H9 (cell line): ENCODE measurements around the gene SWI5. TPM values are rescaled to one million over a fixed set of nuclear protein-coding genes. Genes with fewer than 3 reads are reported as not detected.

Source experiments
- DNase-seq: peaks from one replicate; pipeline ENCODE4 v3.0.0-alpha.2; 2017
- H2AFZ ChIP-seq: one replicate; pipeline ENCODE4 v1.6.1; 2013; ENCODE audit warnings: mild to moderate bottlenecking, low read length, control low read depth, moderate library complexity
- H2AK5ac ChIP-seq: 2 replicates; pipeline ENCODE4 v1.6.1; 2013; ENCODE audit warnings: low read length, control low read depth, mixed read lengths; ENCODE audit not compliant: insufficient read length
- H2BK120ac ChIP-seq: one replicate; pipeline ENCODE4 v1.6.1; 2013; ENCODE audit warnings: low read depth, mild to moderate bottlenecking, low read length, control low read depth, inconsistent platforms; ENCODE audit not compliant: poor library complexity, severe bottlenecking
- H2BK12ac ChIP-seq: 2 replicates; pipeline ENCODE4 v1.6.1; 2013; ENCODE audit warnings: low read length, control low read depth, mixed read lengths, low read depth; ENCODE audit not compliant: insufficient read length
- H2BK15ac ChIP-seq: 2 replicates; pipeline ENCODE4 v1.6.1; 2013; ENCODE audit warnings: low read depth, low read length, control low read depth
- H2BK20ac ChIP-seq: one replicate; pipeline ENCODE4 v1.6.1; 2013; ENCODE audit warnings: low read depth, mild to moderate bottlenecking, low read length, control low read depth, inconsistent platforms; ENCODE audit not compliant: poor library complexity, severe bottlenecking
- H2BK5ac ChIP-seq: 2 replicates; pipeline ENCODE4 v1.6.1; 2013; ENCODE audit warnings: low read length, control low read depth, mixed read lengths; ENCODE audit not compliant: insufficient read length
- H3K14ac ChIP-seq: 2 replicates; pipeline ENCODE4 v1.6.1; 2013; ENCODE audit warnings: low read length, control low read depth; ENCODE audit not compliant: insufficient read depth
- H3K18ac ChIP-seq: 2 replicates; pipeline ENCODE4 v1.6.1; 2013; ENCODE audit warnings: low read depth, mild to moderate bottlenecking, mixed read lengths, low read length, control low read depth; ENCODE audit not compliant: insufficient read length
- H3K23ac ChIP-seq: 2 replicates; pipeline ENCODE4 v1.6.1; 2013; ENCODE audit warnings: low read length, control low read depth, mixed read lengths, low read depth; ENCODE audit not compliant: insufficient read length
- H3K23me2 ChIP-seq: 2 replicates; pipeline ENCODE4 v1.6.1; 2013; ENCODE audit warnings: low read depth, mild to moderate bottlenecking, mixed read lengths, low read length, control low read depth; ENCODE audit not compliant: insufficient read length, poor library complexity, severe bottlenecking
- H3K27ac ChIP-seq: 2 replicates; pipeline ENCODE4 v1.5.1; 2013; ENCODE audit warnings: low read length, control low read depth, mixed read lengths, low read depth; ENCODE audit not compliant: insufficient read length
- H3K27me3 ChIP-seq: 2 replicates; pipeline ENCODE4 v1.6.1; 2013; ENCODE audit warnings: low read length, control low read depth, inconsistent platforms; ENCODE audit not compliant: insufficient read depth
- H3K4ac ChIP-seq: 2 replicates; pipeline ENCODE4 v1.6.1; 2013; ENCODE audit warnings: low read depth, mild to moderate bottlenecking, control low read depth, inconsistent platforms, low read length, moderate library complexity
- H3K4me1 ChIP-seq: 2 replicates; pipeline ENCODE4 v1.6.1; 2013; ENCODE audit warnings: low read length, control low read depth, inconsistent platforms; ENCODE audit not compliant: insufficient read depth
- H3K4me2 ChIP-seq: 2 replicates; pipeline ENCODE4 v1.6.1; 2013; ENCODE audit warnings: low read length, control low read depth, mixed read lengths; ENCODE audit not compliant: insufficient read length, insufficient read depth
- H3K56ac ChIP-seq: 2 replicates; pipeline ENCODE4 v1.6.1; 2013; ENCODE audit warnings: low read depth, mild to moderate bottlenecking, mixed read lengths, low read length, control low read depth; ENCODE audit not compliant: insufficient read length
- H3K79me1 ChIP-seq: 2 replicates; pipeline ENCODE4 v1.6.1; 2013; ENCODE audit warnings: low read depth, mild to moderate bottlenecking, moderate library complexity, low read length, control low read depth, inconsistent platforms; ENCODE audit not compliant: insufficient read depth, poor library complexity, severe bottlenecking
- H3K79me2 ChIP-seq: 2 replicates; pipeline ENCODE4 v1.6.1; 2013; ENCODE audit warnings: low read length, control low read depth, inconsistent platforms; ENCODE audit not compliant: insufficient read depth
- H3K9ac ChIP-seq: 2 replicates; pipeline ENCODE4 v1.6.1; 2013; ENCODE audit warnings: low read length, control low read depth, mixed read lengths; ENCODE audit not compliant: insufficient read length; ENCODE audit errors: extremely low read depth
- H3K9me3 ChIP-seq: one replicate; pipeline ENCODE4 v1.6.1; 2013; ENCODE audit warnings: low read depth, low read length, inconsistent platforms; ENCODE audit not compliant: control insufficient read depth
- H3T11ph ChIP-seq: one replicate; pipeline ENCODE4 v1.6.1; 2013; ENCODE audit warnings: mild to moderate bottlenecking, low read length, control low read depth, inconsistent platforms
- H4K20me1 ChIP-seq: one replicate; pipeline ENCODE4 v1.6.1; 2013; ENCODE audit not compliant: control insufficient read depth, insufficient read length, insufficient read depth
- H4K5ac ChIP-seq: 2 replicates; pipeline ENCODE4 v1.6.1; 2013; ENCODE audit warnings: low read depth, mild to moderate bottlenecking, mixed read lengths, low read length, control low read depth; ENCODE audit not compliant: insufficient read length
- H4K8ac ChIP-seq: replicated peaks from 2 replicates; pipeline ENCODE4 v1.6.1; 2013; ENCODE audit warnings: low read length, control low read depth, mixed read lengths, low read depth; ENCODE audit not compliant: insufficient read length
- H4K91ac ChIP-seq: 2 replicates; pipeline ENCODE4 v1.6.1; 2013; ENCODE audit warnings: low read depth, mild to moderate bottlenecking, moderate library complexity, mixed read lengths, low read length, control low read depth; ENCODE audit not compliant: insufficient read length
- H3K27ac Mint-ChIP-seq, 3 experiments: 2 replicates in 2 of 3; 3 replicates in 1 of 3; pipeline ENCODE4 v1.8.0; 2020 to 2021; ENCODE audit warnings: mixed read lengths in 3 of 3, mild to moderate bottlenecking in 1 of 3, moderate library complexity in 1 of 3
- H3K27me3 Mint-ChIP-seq: 2 replicates; pipeline ENCODE4 v1.8.0; 2021; ENCODE audit warnings: low read depth, mild to moderate bottlenecking, moderate library complexity, mixed read lengths
- H3K36me3 Mint-ChIP-seq, 3 experiments: 2 replicates in 2 of 3; 3 replicates in 1 of 3; pipeline ENCODE4 v1.8.0; 2020 to 2021; ENCODE audit warnings: low read depth in 3 of 3, mixed read lengths in 3 of 3; ENCODE audit not compliant: insufficient read depth in 1 of 3
- H3K4me1 Mint-ChIP-seq, 2 experiments: 2 replicates each; pipeline ENCODE4 v1.8.0; 2020; ENCODE audit warnings: mixed read lengths in 2 of 2
- H3K4me3 Mint-ChIP-seq, 2 experiments: 2 replicates in 1 of 2; 3 replicates in 1 of 2; pipeline ENCODE4 v1.8.0; 2020 to 2021; ENCODE audit warnings: mild to moderate bottlenecking in 2 of 2, mixed read lengths in 2 of 2, moderate library complexity in 1 of 2
- H3K9me3 Mint-ChIP-seq, 2 experiments: 2 replicates in 1 of 2; 3 replicates in 1 of 2; pipeline ENCODE4 v1.8.0; 2020; ENCODE audit warnings: mild to moderate bottlenecking in 2 of 2, mixed read lengths in 2 of 2, moderate library complexity in 1 of 2
- CTCF ChIP-seq: fragments of 200-600 bp; sonication (generic); conservative IDR thresholded peaks from 3 replicates; pipeline ENCODE4 v1.8.0; 2021; ENCODE audit warnings: antibody characterized with exemption, mild to moderate bottlenecking
- WGBS: extraction: QIAGEN DNeasy Blood & Tissue Kit; methylation state at CpG from one replicate; pipeline ENCODE4 v1.1.7; 2013; ENCODE audit warnings: missing lambda C conversion rate, low lambda C conversion rate, mixed read lengths; ENCODE audit not compliant: insufficient read length; ENCODE audit errors: extremely low coverage; 5-methylcytosine and 5-hydroxymethylcytosine counted together
- total RNA-seq: library from RNA; stranded (reverse); gene quantifications from 2 replicates; pipeline ENCODE4 v1.2.1, GENCODE V29; 2021

Gene SWI5
- total RNA-seq, 1 experiment from 2014 or later = 25.6 TPM

GRCh38 chr9:128245421-128246151 lies 30.5 kb upstream of the SWI5 start:
- no peak overlapping the region for H2BK5ac ChIP-seq
- peak; percentile 65 for DNase-seq
- Mint-ChIP-seq H3K36me3 (peaks cover 11 to 19% (median 11%) of the 10 kb centered on the region in 3 experiments; a peak in 6 of 7 replicates), H3K27me3 (peaks cover 3% of the 10 kb centered on the region), H3K9me3 (no peaks in the 10 kb centered on the region), H3K4me1 (peaks cover 22 to 28% of the 10 kb centered on the region in 2 experiments), H3K27ac (peak overlapping the region in 1 of 3 experiments; percentile 6; a peak in 1 of 7 replicates), H3K4me3 (no peak overlapping the region)
- H2BK15ac ChIP-seq = no peak overlapping the region
- no peak overlapping the region for H2BK20ac ChIP-seq
- H4K20me1 ChIP-seq = peaks cover 5% of the 10 kb centered on the region
- H3K4me1 ChIP-seq = peaks cover 5% of the 10 kb centered on the region; the same call in 1 of the 2 replicates
- H3K23ac ChIP-seq = no peak overlapping the region
- H2AFZ ChIP-seq = no peak overlapping the region
- H3K79me1 ChIP-seq = no peaks in the 10 kb centered on the region
- H3T11ph ChIP-seq = no peak overlapping the region
- H4K91ac ChIP-seq = no peak overlapping the region
- no peak overlapping the region for H2BK12ac ChIP-seq
- H4K8ac ChIP-seq = no peak overlapping the region
- no peak overlapping the region for H3K27ac ChIP-seq
- H3K18ac ChIP-seq = no peak overlapping the region
- H3K79me2 ChIP-seq = no peaks in the 10 kb centered on the region
- H3K27me3 ChIP-seq = no peaks in the 10 kb centered on the region
- H3K4me2 ChIP-seq = no peak overlapping the region
- TF ChIP-seq CTCF = no peak
- no CpG with 5 or more reads among the region's 13 CpGs for WGBS
- H2BK120ac ChIP-seq = no peak overlapping the region
- H3K23me2 ChIP-seq = peaks cover 4% of the 10 kb centered on the region
- H3K9ac ChIP-seq = no peak overlapping the region
- no peak overlapping the region for H3K4ac ChIP-seq
- no peak overlapping the region for H3K56ac ChIP-seq
- no peak overlapping the region for H4K5ac ChIP-seq
- no peak overlapping the region for H2AK5ac ChIP-seq
- H3K9me3 ChIP-seq = no peaks in the 10 kb centered on the region
- H3K14ac ChIP-seq = no peak overlapping the region
